Neural cell (in vitro differentiated cells): ENCODE measurements around the gene TMEM94. TPM values are rescaled to one million over a fixed set of nuclear protein-coding genes. Genes with fewer than 3 reads are reported as not detected.

Experiments
- H2AFZ ChIP-seq: fragments of 200-600, 300-800 bp; sonication (generic), shearing (Covaris generic); 2 replicates; pipeline ENCODE4 v1.6.0; 2014; ENCODE audit warnings: low read depth, mild to moderate bottlenecking, antibody characterized with exemption, low read length, moderate library complexity
- H3F3A ChIP-seq: fragments of 200-600 bp; shearing (Covaris generic); 2 replicates; pipeline ENCODE4 v1.6.1; 2016; ENCODE audit warnings: mild to moderate bottlenecking, moderate library complexity, mixed read lengths, antibody characterized with exemption, low read length; ENCODE audit not compliant: insufficient read depth, poor library complexity, severe bottlenecking
- H3K27ac ChIP-seq: fragments of 200-600, 300-800 bp; sonication (generic), shearing (Covaris generic); 2 replicates; pipeline ENCODE4 v1.5.1; 2014; ENCODE audit warnings: mild to moderate bottlenecking, low read length, moderate library complexity
- H3K27me3 ChIP-seq: fragments of 300-800, 200-600 bp; sonication (generic), shearing (Covaris generic); 2 replicates; pipeline ENCODE4 v1.6.0; 2014; ENCODE audit warnings: mild to moderate bottlenecking, low read depth, low read length, moderate library complexity; ENCODE audit not compliant: insufficient read depth
- H3K36me3 ChIP-seq: fragments of 300-800, 200-600 bp; sonication (generic), shearing (Covaris generic); 2 replicates; pipeline ENCODE4 v1.5.1; 2014; ENCODE audit warnings: mild to moderate bottlenecking, antibody characterized with exemption, low read length, moderate library complexity; ENCODE audit not compliant: insufficient read depth
- H3K4me2 ChIP-seq: fragments of 300-800, 200-600 bp; sonication (generic), shearing (Covaris generic); 2 replicates; pipeline ENCODE4 v1.6.0; 2014; ENCODE audit warnings: mild to moderate bottlenecking, low read length
- H3K4me3 ChIP-seq: fragments of 300-800, 200-600 bp; sonication (generic), shearing (Covaris generic); 2 replicates; pipeline ENCODE4 v1.5.1; 2014; ENCODE audit warnings: mild to moderate bottlenecking, low read length, moderate library complexity
- H3K79me2 ChIP-seq: fragments of 200-600 bp; shearing (Covaris generic); replicated peaks from 2 replicates; pipeline ENCODE4 v1.6.0; 2014; ENCODE audit warnings: mild to moderate bottlenecking, low read length, moderate library complexity; ENCODE audit not compliant: insufficient read depth
- H3K9ac ChIP-seq: fragments of 300-800, 200-600 bp; sonication (generic), shearing (Covaris generic); 2 replicates; pipeline ENCODE4 v1.6.1; 2016; ENCODE audit warnings: mild to moderate bottlenecking, low read length, mixed read lengths
- H3K9me2 ChIP-seq: fragments of 200-600 bp; shearing (Covaris generic); 2 replicates; pipeline ENCODE4 v1.6.1; 2016; ENCODE audit warnings: mild to moderate bottlenecking, low read length, mixed read lengths; ENCODE audit not compliant: insufficient read depth
- H3K9me3 ChIP-seq: fragments of 200-600, 300-800 bp; sonication (generic), shearing (Covaris generic); 2 replicates; pipeline ENCODE4 v1.6.1; 2016; ENCODE audit warnings: mild to moderate bottlenecking, mixed run types, low read length, moderate library complexity, mixed read lengths
- H4K20me1 ChIP-seq: fragments of 200-600 bp; shearing (Covaris generic); 2 replicates; pipeline ENCODE4 v1.6.1; 2016; ENCODE audit warnings: mild to moderate bottlenecking, mixed run types; ENCODE audit not compliant: insufficient read depth
- CTCF ChIP-seq: fragments of 450-650 bp; IDR thresholded peaks from 2 replicates; pipeline ENCODE4 v1.5.1; 2014; ENCODE audit warnings: antibody characterized with exemption, mild to moderate bottlenecking, moderate library complexity; ENCODE audit not compliant: poor library complexity, severe bottlenecking
- EZH2 ChIP-seq: fragments of 200-600, 300-800 bp; shearing (Covaris generic), sonication (generic); IDR thresholded peaks from 2 replicates; pipeline ENCODE4 v1.6.1; 2014; ENCODE audit warnings: antibody characterized with exemption, low read length, borderline replicate concordance, mild to moderate bottlenecking; ENCODE audit not compliant: insufficient read depth, poor library complexity, severe bottlenecking
- MXI1 ChIP-seq: fragments of 450-650 bp; conservative IDR thresholded peaks from 2 replicates; pipeline ENCODE4 v1.6.1; 2014; ENCODE audit warnings: antibody characterized with exemption, mild to moderate bottlenecking; ENCODE audit not compliant: poor library complexity, severe bottlenecking
- POLR2AphosphoS5 ChIP-seq: IDR thresholded peaks from 2 replicates; pipeline ENCODE4 v1.6.1; 2012
- REST ChIP-seq: IDR thresholded peaks from 2 replicates; pipeline ENCODE4 v1.6.1; 2012; ENCODE audit warnings: borderline replicate concordance
- SMC3 ChIP-seq: fragments of 450-650 bp; conservative IDR thresholded peaks from 2 replicates; pipeline ENCODE4 v1.6.1; 2014; ENCODE audit warnings: antibody characterized with exemption, mild to moderate bottlenecking, moderate library complexity; ENCODE audit not compliant: poor library complexity
- TAF1 ChIP-seq: IDR thresholded peaks from 2 replicates; pipeline ENCODE4 v1.6.1; 2012; ENCODE audit warnings: low read depth
- polyA plus RNA-seq: library from polyadenylated mRNA; depleted of rRNA; stranded (reverse); fragments of >200 nt; gene quantifications from 2 replicates; pipeline ENCODE4 v1.2.3, GENCODE V29; 2014

The TMEM94 gene
- polyA plus RNA-seq, 1 donor from 2014 or later, result 37.0 TPM

GRCh38 chr17:75481194-75482068, 25.0 kb downstream of the TMEM94 start:
- TF ChIP-seq CTCF, result no peak
- Histone ChIP-seq H3K9ac (no peak overlapping the region), H3K36me3 (no peaks in the 10 kb centered on the region), H3K27me3 (no peaks in the 10 kb centered on the region), H2AFZ (no peak overlapping the region), H3K4me3 (no peak overlapping the region), H3K9me3 (no peaks in the 10 kb centered on the region), H3K79me2 (no peaks in the 10 kb centered on the region), H3K27ac (no peak overlapping the region), H3K4me2 (no peak overlapping the region), H3F3A (no peaks in the 10 kb centered on the region), H4K20me1 (no peaks in the 10 kb centered on the region), H3K9me2 (no peaks in the 10 kb centered on the region)

- Histone ChIP-seq H3K36me3 (no peaks in the 10 kb centered on the region), H3K4me2 (no peak overlapping the region), H3K27me3 (no peaks in the 10 kb centered on the region), H4K20me1 (no peaks in the 10 kb centered on the region), H3K4me3 (no peak overlapping the region), H3K9me3 (no peaks in the 10 kb centered on the region), H3K27ac (no peak overlapping the region), H2AFZ (no peak overlapping the region), H3K9ac (no peak overlapping the region), H3K79me2 (no peaks in the 10 kb centered on the region), H3K9me2 (no peaks in the 10 kb centered on the region), H3F3A (no peaks in the 10 kb centered on the region)
- TF ChIP-seq POLR2AphosphoS5 (no peak), EZH2 (no peak), SMC3 (no peak), MXI1 (no peak), TAF1 (no peak), REST (no peak), CTCF (no peak)
These were observed 25.9 kb downstream of the TMEM94 start for GRCh38 chr17:75482098-75482942.
